Hepatocyte (in vitro differentiated cells): ENCODE data around the gene TPPP2.

Source experiments
- CTCF ChIP-seq: fragments of 200-600 bp; sonication (generic); IDR thresholded peaks from 2 replicates; pipeline ENCODE4 v1.5.1; 2016; ENCODE audit warnings: antibody characterized with exemption, mild to moderate bottlenecking; ENCODE audit not compliant: poor library complexity
- EZH2 ChIP-seq: fragments of 200-600 bp; sonication (generic); IDR thresholded peaks from 2 replicates; pipeline ENCODE4 v1.6.1; 2016; ENCODE audit warnings: antibody characterized with exemption, mild to moderate bottlenecking, borderline replicate concordance
- EZH2phosphoT487 ChIP-seq: fragments of 200-600 bp; sonication (generic); IDR thresholded peaks from one replicate; pipeline ENCODE4 v1.6.1; 2018; ENCODE audit warnings: antibody characterized with exemption, mild to moderate bottlenecking, low read depth, moderate library complexity; ENCODE audit not compliant: unreplicated experiment, severe bottlenecking

DNA sequence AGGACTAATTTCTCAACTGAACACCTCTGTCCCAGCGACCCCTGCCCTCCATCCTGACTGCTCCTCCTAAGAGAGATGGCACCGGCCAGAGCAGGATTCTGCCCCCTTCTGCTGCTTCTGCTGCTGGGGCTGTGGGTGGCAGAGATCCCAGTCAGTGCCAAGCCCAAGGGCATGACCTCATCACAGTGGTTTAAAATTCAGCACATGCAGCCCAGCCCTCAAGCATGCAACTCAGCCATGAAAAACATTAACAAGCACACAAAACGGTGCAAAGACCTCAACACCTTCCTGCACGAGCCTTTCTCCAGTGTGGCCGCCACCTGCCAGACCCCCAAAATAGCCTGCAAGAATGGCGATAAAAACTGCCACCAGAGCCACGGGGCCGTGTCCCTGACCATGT is 12.9 kb downstream of the TPPP2 start:
- TF ChIP-seq CTCF (no peak), EZH2 (no peak), EZH2phosphoT487 (no peak)
